ENCODE data around the gene TPGS1. TPM values are rescaled to one million over a fixed set of nuclear protein-coding genes. Genes with fewer than 3 reads are reported as not detected.

The TPGS1 gene
- polyA plus RNA-seq, 6 donors from 2014 or later: 14.6 to 30.0 (median 18.7) TPM

- H3K4me1 Mint-ChIP-seq: peaks cover 8 to 18% (median 11%) of the 10 kb centered on the region in 3 donors
- H3K27ac Mint-ChIP-seq: no peak overlapping the region
- ATAC-seq (ENCODE audit: low read depth in 2 of 2) (no peak), DNase-seq (no peak)
- H3K36me3 Mint-ChIP-seq: peaks cover 0 to 4% of the 10 kb centered on the region in 2 donors
- no peaks in the 10 kb centered on the region for H3K27me3 Mint-ChIP-seq
- peak overlapping the region in 3 of 8 donors; percentile 43 to 76 (median 64) for H3K4me3 Mint-ChIP-seq
- no peaks in the 10 kb centered on the region for H3K9me3 Mint-ChIP-seq
Measured at GRCh38 chr19:535017-535835, 27.9 kb downstream of the TPGS1 start.

GRCh38 chr19:536031-536880, 29.0 kb downstream of the TPGS1 start:
- H3K27me3 Mint-ChIP-seq: no peaks in the 10 kb centered on the region
- no peaks in the 10 kb centered on the region for H3K9me3 Mint-ChIP-seq
- H3K27ac Mint-ChIP-seq: peak overlapping the region in 1 of 6 donors; percentile 51
- peaks cover 0 to 4% of the 10 kb centered on the region in 2 donors for H3K36me3 Mint-ChIP-seq
- DNase-seq (no peak), ATAC-seq (ENCODE audit: low read depth in 2 of 2) (no peak)
- peaks cover 8 to 16% (median 11%) of the 10 kb centered on the region in 3 donors for H3K4me1 Mint-ChIP-seq
- no peak overlapping the region for H3K4me3 Mint-ChIP-seq

GRCh38 chr19:536881-537404, 29.6 kb downstream of the TPGS1 start:
- H3K4me1 Mint-ChIP-seq: peaks cover 8 to 16% (median 11%) of the 10 kb centered on the region in 3 donors
- ATAC-seq (ENCODE audit: low read depth in 2 of 2): no peak
- no peak overlapping the region for H3K4me3 Mint-ChIP-seq
- no peak overlapping the region for H3K27ac Mint-ChIP-seq
- DNase-seq: no peak
- H3K36me3 Mint-ChIP-seq: peaks cover 0 to 4% of the 10 kb centered on the region in 2 donors
- H3K27me3 Mint-ChIP-seq: no peaks in the 10 kb centered on the region
- H3K9me3 Mint-ChIP-seq: no peaks in the 10 kb centered on the region

- DNase-seq (no peak), ATAC-seq (ENCODE audit: low read depth in 2 of 2) (no peak)
- no peaks in the 10 kb centered on the region for H3K9me3 Mint-ChIP-seq
- no peak overlapping the region for H3K27ac Mint-ChIP-seq
- peaks cover 0 to 5% (median 4%) of the 10 kb centered on the region in 3 donors for H3K4me1 Mint-ChIP-seq
- H3K36me3 Mint-ChIP-seq: peaks cover 0 to 4% of the 10 kb centered on the region in 2 donors
- H3K27me3 Mint-ChIP-seq: no peaks in the 10 kb centered on the region
- H3K4me3 Mint-ChIP-seq: peak overlapping the region in 2 of 8 donors; percentile 15 to 77
Measured at GRCh38 chr19:538641-539428, 31.5 kb downstream of the TPGS1 start.

GRCh38 chr19:539429-540030, 32.2 kb downstream of the TPGS1 start:
- peaks cover 0 to 4% (median 0%) of the 10 kb centered on the region in 3 donors for H3K4me1 Mint-ChIP-seq
- DNase-seq (no peak), ATAC-seq (ENCODE audit: low read depth in 2 of 2) (no peak)
- H3K36me3 Mint-ChIP-seq: peaks cover 0 to 4% of the 10 kb centered on the region in 2 donors
- H3K27ac Mint-ChIP-seq: no peak overlapping the region
- no peaks in the 10 kb centered on the region for H3K27me3 Mint-ChIP-seq
- H3K9me3 Mint-ChIP-seq: no peaks in the 10 kb centered on the region
- no peak overlapping the region for H3K4me3 Mint-ChIP-seq

- Mint-ChIP-seq H3K9me3 (no peaks in the 10 kb centered on the region), H3K27me3 (no peaks in the 10 kb centered on the region), H3K27ac (peak overlapping the region in 1 of 6 donors; percentile 36), H3K4me3 (no peak overlapping the region), H3K4me1 (peaks cover 0 to 5% (median 2%) of the 10 kb centered on the region in 3 donors), H3K36me3 (peaks cover 0 to 4% of the 10 kb centered on the region in 2 donors)
- DNase-seq (no peak), ATAC-seq (ENCODE audit: low read depth in 2 of 2) (no peak)
Measured at GRCh38 chr19:540867-541637, 33.8 kb downstream of the TPGS1 start.

- no peaks in the 10 kb centered on the region for H3K27me3 Mint-ChIP-seq
- peaks cover 0 to 5% (median 2%) of the 10 kb centered on the region in 3 donors for H3K4me1 Mint-ChIP-seq
- ATAC-seq (ENCODE audit: low read depth in 2 of 2): no peak
- no peaks in the 10 kb centered on the region for H3K9me3 Mint-ChIP-seq
- no peak overlapping the region for H3K4me3 Mint-ChIP-seq
- H3K36me3 Mint-ChIP-seq: peaks cover 0 to 4% of the 10 kb centered on the region in 2 donors
- H3K27ac Mint-ChIP-seq: no peak overlapping the region
- DNase-seq: no peak
Measured at GRCh38 chr19:541699-542098, 34.4 kb downstream of the TPGS1 start.

GRCh38 chr19:542173-542866, 35.0 kb downstream of the TPGS1 start:
- H3K9me3 Mint-ChIP-seq: no peaks in the 10 kb centered on the region
- H3K4me3 Mint-ChIP-seq: no peak overlapping the region
- DNase-seq: no peak
- peaks cover 0 to 5% (median 2%) of the 10 kb centered on the region in 3 donors for H3K4me1 Mint-ChIP-seq
- ATAC-seq (ENCODE audit: low read depth in 2 of 2): no peak
- peaks cover 0 to 4% of the 10 kb centered on the region in 2 donors for H3K36me3 Mint-ChIP-seq
- H3K27ac Mint-ChIP-seq: no peak overlapping the region
- H3K27me3 Mint-ChIP-seq: peaks cover 0 to under 1% (median 0%) of the 10 kb centered on the region in 3 donors

GRCh38 chr19:543910-544608, 36.8 kb downstream of the TPGS1 start, which contains the start of gene GZMM:
Gene GZMM (plus strand): TSS chr19:544053. CDS start chr19:544072, 19 bp downstream.
- ATAC-seq (ENCODE audit: low read depth in 2 of 2) (peak; percentile 21 to 53), DNase-seq (no peak)
- peak within 1 kb of the TSS in 1 of 6 donors; percentile 44 for H3K27ac Mint-ChIP-seq
- H3K9me3 Mint-ChIP-seq: no peaks in the 10 kb centered on the region
- H3K27me3 Mint-ChIP-seq: peaks cover 0 to 10% (median 0%) of the 10 kb centered on the region in 3 donors
- no peaks in the 10 kb centered on the region for H3K36me3 Mint-ChIP-seq
- H3K4me1 Mint-ChIP-seq: peaks cover 0 to 5% (median 2%) of the 10 kb centered on the region in 3 donors
- H3K4me3 Mint-ChIP-seq: no peak within 1 kb of the TSS

- Mint-ChIP-seq H3K27me3 (peaks cover 0 to 10% (median 0%) of the 10 kb centered on the region in 3 donors), H3K27ac (no peak overlapping the region), H3K36me3 (no peaks in the 10 kb centered on the region), H3K9me3 (no peaks in the 10 kb centered on the region), H3K4me1 (peaks cover 0 to 5% (median 2%) of the 10 kb centered on the region in 3 donors), H3K4me3 (no peak overlapping the region)
- DNase-seq (no peak), ATAC-seq (ENCODE audit: low read depth in 2 of 2) (no peak)
Measured at GRCh38 chr19:547117-547516, 39.8 kb downstream of the TPGS1 start.
